UCSD-AML1 (cell line): ENCODE results near the gene ZIK1.

ENCODE experiments used
- DNase-seq: peaks from one replicate; lab custom pipeline; 2025; ENCODE audit not compliant: unreplicated experiment; lab: John Stamatoyannopoulos, UW

ZIK1 gene

GRCh38 chr19:57583521-57584416, at the start of gene ZIK1:
ZIK1 (plus strand) TSS chr19:57584145; CDS start chr19:57584357, 212 bp downstream.
- peak; percentile 89 for DNase-seq

GRCh38 chr19:57537953-57538547, 45.9 kb upstream of the ZIK1 start:
- no peak for DNase-seq

- no peak for DNase-seq
These were observed 37.4 kb upstream of the ZIK1 start for GRCh38 chr19:57546513-57546912.

GRCh38 chr19:57552432-57552831, 31.5 kb upstream of the ZIK1 start:
- no peak for DNase-seq

GRCh38 chr19:57557659-57558058, 26.3 kb upstream of the ZIK1 start:
- no peak for DNase-seq

GRCh38 chr19:57558525-57558924, 25.4 kb upstream of the ZIK1 start:
- DNase-seq = no peak

GRCh38 chr19:57559008-57559403, 24.9 kb upstream of the ZIK1 start:
- peak; percentile 30 for DNase-seq

- DNase-seq = peak; percentile 85
These were observed 24.4 kb upstream of the ZIK1 start, which contains the start of gene ZNF550 for GRCh38 chr19:57559404-57560025. ZNF550 (minus strand) TSS chr19:57559863; CDS start chr19:57559682, 181 bp downstream.

GRCh38 chr19:57560049-57560491, 23.9 kb upstream of the ZIK1 start:
- no peak for DNase-seq

- no peak for DNase-seq
These were observed 20.4 kb upstream of the ZIK1 start for GRCh38 chr19:57563547-57563946.

GRCh38 chr19:57566396-57567265, 17.3 kb upstream of the ZIK1 start:
- peak; percentile 9 for DNase-seq

- no peak for DNase-seq
These were observed 13.2 kb upstream of the ZIK1 start for GRCh38 chr19:57570707-57571106.

- no peak for DNase-seq
These were observed 11.5 kb upstream of the ZIK1 start for GRCh38 chr19:57572415-57572947.

GRCh38 chr19:57576661-57577060, 7.3 kb upstream of the ZIK1 start:
- no peak for DNase-seq

GRCh38 chr19:57578487-57579205, 5.3 kb upstream of the ZIK1 start, which contains the start of gene ZNF416:
ZNF416 (minus strand) TSS chr19:57578911; CDS start chr19:57578704, 207 bp downstream.
- DNase-seq = peak; percentile 97

GRCh38 chr19:57583104-57583520, 833 bp upstream of the ZIK1 start:
- DNase-seq = no peak

GRCh38 chr19:57587529-57587928, 3.6 kb downstream of the ZIK1 start:
- DNase-seq = no peak

- DNase-seq = no peak
These were observed 15.4 kb downstream of the ZIK1 start for GRCh38 chr19:57599377-57599760.

GRCh38 chr19:57599761-57600383, 15.9 kb downstream of the ZIK1 start, which contains the start of gene ZNF530:
ZNF530 (plus strand) TSS chr19:57599885; CDS start chr19:57604346, 4,461 bp downstream.
- peak; percentile 88 for DNase-seq
